Fibroblast of skin of right biceps (primary cell): ENCODE measurements around the gene ATP6V0C.
"Not testable (repeated sequence)": the region's sequence is repeated elsewhere in the genome, so short reads cannot be mapped to it uniquely, and the experiment has no call there.

Experiments used
- DNase-seq: peaks from one replicate; pipeline ENCODE4 v3.0.0-alpha.2; 2013

Gene ATP6V0C

GRCh38 chr16:2475413-2476344 lies 38.1 kb upstream of the ATP6V0C start:
- no peak for DNase-seq

GRCh38 chr16:2476345-2476720 lies 37.4 kb upstream of the ATP6V0C start:
- DNase-seq, result no peak

- no peak for DNase-seq
Observed at GRCh38 chr16:2476741-2477140, 37.0 kb upstream of the ATP6V0C start.

DNA sequence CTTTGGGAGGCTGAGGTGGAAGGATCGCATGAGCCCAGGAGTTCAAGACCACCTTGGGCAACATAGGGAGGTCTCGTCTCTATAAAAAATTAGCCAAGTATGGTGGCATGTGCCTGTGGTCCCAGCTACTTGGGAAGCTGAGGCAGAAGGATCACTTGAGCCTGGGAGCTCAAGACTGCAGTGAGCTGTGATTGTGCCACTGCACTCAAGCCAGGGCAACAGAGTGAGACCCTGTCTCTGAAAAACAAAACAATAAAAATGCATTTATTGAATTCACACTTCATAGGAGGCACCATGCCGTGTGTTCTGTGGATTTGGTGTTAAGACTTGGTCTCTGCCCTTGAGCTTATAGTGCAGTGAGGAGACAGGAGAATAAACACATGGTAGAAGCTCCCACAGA lies 36.4 kb upstream of the ATP6V0C start:
- no peak for DNase-seq

DNA sequence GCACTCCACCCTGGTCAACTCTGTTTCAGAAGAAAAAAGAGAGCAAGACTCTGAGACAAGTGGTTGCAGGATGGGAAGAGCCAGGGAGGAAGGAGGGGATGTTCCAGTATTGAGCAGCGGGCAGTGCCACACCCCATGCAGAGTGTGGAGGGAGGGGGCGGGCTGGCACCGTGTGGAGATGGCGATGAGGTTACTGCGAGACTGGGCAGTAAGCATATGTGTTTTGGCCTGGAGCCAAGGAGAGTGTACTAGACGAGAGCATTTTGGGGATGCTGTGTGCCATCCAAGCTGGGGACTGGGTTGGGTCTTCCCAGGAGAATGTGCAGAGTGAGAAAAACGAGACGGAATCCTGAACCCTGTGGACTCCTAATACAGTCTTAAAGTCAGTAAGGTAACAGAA lies 35.5 kb upstream of the ATP6V0C start:
- no peak for DNase-seq

- not testable (repeated sequence) for DNase-seq
Observed at GRCh38 chr16:2479996-2480395, 33.8 kb upstream of the ATP6V0C start.

DNA sequence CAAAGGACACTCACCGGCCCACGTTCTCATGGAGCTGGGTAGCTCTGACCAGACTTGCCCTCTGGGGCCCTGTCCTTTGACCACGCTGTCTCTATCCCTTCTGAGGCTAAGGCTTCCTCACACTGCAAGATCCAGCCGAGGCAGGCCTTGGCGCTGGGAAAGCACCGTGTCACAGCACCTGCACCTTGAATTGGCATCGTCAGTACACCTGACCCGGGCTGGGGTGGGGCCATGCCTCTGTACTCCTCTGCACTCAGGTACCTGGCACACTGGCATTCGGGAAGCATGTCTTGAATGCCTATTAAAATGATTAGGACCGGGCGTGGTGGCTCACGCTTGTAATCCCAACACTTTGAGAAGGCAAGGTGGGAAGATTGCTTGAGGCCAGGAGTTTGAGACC lies 32.8 kb upstream of the ATP6V0C start:
- no peak for DNase-seq

DNA sequence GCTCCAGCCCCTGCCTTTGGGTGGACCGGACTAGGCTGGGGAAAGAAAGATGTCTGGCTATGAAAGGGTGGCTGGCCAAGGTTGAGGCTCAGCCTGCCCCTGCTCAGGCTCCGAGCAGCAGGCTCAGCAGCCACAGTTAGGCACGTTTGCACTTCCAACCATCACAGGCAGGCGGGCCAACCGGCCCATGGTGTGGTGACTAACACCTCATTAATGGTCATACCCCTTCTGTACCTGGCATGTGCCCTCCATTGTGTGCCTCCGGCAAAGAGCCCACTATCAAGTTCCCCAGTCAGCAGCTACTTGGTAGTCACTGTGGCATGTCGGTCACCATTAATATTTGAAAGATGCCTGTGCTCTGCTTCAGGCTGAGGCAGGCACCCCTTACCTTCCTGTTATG lies 32.1 kb upstream of the ATP6V0C start:
- no peak for DNase-seq

DNA sequence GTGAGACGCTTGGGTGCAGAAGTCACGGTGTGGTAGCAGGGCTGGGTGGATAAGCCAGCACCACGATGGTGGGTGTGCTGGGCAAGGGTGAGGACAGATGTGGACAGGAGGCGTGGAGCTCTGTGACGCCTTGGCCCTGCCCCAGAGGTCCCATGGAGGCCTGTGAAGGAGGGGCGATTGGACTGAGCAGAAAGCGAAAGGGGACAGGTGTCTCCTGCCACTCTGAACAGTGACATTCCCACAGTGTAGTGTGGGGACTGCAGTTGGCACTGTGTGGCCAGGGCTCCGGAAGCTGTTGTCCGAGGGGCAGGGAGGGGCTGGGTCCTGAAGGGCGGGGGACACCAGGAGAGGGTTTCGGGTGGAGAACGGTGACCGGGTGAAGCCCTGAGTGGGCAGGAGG lies 31.5 kb upstream of the ATP6V0C start:
- no peak for DNase-seq

- DNase-seq, result peak; percentile 59
Observed at GRCh38 chr16:2482708-2483534, 30.8 kb upstream of the ATP6V0C start.

DNA sequence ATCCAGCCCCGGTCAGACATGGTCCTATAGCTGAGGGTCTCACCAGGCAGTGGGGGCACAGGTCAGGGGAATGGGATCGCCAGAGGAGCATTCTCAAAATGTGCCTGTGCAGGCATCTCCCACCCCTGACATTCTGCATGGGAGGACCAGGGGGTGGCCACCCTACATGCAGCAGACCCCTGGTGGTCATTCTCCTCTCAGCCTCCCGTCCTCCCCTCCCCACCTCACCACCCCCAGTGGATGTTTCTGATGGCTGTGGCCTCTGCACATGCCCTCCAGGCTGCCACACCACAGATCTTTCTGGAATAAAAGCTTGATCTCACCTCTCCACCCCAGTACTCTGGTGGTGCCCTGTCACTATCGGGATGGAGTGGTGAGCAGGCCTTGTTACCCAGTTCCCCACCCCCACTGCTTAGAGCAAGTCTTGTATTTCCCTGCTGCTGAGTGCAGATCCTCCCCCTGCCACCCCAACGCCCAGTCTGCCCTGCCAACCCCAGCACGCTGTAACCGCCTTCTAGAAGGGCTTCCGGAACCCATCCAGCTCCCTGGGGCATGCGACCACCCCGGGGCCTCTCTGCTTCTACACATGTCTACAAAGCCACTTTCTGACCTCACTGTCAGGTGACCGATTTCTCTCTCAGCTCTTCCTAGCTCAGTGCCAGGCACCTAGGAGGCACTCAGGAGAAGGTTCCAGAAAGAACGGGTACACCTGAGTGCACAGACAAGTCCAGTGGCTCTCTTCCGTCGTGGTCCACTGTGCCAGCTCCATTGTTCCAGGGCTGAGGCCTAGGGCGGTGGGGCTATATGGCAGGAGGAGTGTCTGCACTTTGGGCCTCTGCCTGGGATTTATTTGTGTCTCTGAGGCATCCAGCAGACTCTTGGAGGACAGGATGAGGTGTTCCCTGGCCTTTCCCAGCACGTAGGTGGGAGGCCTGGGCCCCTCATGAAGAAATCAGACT lies 29.5 kb upstream of the ATP6V0C start:
- no peak for DNase-seq

GRCh38 chr16:2484898-2485508 lies 28.7 kb upstream of the ATP6V0C start:
- DNase-seq, result no peak

DNA sequence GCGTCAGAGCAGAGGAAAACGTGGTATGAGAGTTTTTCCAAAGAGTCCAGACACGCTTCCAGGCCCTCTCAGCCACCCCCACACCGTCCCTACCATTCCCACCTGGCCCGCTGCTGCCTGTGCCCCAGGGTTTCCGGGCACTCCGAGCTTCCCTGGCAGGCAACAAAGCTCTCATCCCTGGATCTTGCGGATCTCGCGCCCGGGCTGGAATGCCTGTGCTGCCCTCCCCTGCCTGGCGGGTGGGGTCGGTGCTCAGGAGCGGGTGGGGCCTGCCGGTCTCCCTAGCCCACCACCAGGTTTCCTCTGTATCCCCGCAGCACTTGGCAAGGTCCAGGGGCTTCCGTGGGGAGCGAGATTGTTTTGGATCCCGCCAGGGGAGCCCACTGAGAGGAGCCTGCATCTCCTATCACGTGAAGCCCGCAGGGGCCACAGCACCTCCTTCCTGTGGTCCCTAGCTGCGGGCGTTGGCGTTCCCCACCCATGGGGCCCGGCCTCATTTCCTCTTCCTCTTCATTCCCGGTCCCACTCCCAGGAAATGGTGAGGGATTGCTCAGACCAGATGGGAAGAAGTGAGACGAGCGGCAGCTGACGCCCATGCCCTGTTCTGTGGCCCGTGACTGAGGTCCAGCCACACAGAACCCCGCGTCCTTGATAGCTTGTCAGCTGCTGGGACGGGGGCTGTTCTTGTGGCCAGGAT lies 27.8 kb upstream of the ATP6V0C start:
- DNase-seq, result no peak

GRCh38 chr16:2486645-2487516 lies 26.9 kb upstream of the ATP6V0C start:
- peak; percentile 26 for DNase-seq

DNA sequence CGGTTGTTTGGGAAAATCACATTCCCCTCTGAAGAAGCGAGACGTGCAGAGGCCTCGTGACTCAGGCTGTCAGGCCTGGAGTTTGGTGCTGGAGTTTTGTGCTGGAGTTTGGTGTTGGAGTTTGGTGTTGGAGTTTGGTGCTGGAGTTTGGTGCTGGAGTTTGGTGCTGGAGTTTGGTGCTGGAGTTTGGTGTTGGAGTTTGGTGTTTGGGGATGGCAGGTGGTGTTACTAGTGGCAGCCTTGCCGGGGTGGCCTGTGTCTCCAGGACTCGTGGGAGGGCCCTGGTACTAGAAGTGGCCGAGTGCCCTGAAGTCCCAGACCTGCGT lies 26.3 kb upstream of the ATP6V0C start:
- DNase-seq, result no peak

- DNase-seq, result no peak
Observed at GRCh38 chr16:2487903-2488531, 25.7 kb upstream of the ATP6V0C start.

DNA sequence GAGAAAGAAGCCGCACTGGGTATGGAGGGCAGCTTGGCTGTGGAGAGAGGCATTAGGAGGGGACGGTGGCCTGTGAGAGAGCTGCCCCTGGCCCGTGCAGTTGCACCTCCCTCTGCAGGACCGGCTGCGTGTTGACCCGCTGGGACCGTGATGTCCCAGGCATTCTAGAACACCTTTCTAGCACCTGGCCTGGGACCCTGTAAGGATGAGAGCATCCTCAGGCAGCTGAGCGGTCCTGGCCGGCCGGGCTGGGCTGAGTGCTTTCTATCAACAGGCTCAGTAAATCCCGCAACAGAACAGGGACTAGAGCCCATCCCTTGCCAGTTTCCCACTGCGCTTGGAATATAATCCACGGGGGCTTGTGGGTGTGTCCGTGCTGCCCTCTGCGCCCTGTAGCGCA lies 24.2 kb upstream of the ATP6V0C start:
- no peak for DNase-seq

- DNase-seq, result no peak
Observed at GRCh38 chr16:2490190-2491105, 23.3 kb upstream of the ATP6V0C start.

DNA sequence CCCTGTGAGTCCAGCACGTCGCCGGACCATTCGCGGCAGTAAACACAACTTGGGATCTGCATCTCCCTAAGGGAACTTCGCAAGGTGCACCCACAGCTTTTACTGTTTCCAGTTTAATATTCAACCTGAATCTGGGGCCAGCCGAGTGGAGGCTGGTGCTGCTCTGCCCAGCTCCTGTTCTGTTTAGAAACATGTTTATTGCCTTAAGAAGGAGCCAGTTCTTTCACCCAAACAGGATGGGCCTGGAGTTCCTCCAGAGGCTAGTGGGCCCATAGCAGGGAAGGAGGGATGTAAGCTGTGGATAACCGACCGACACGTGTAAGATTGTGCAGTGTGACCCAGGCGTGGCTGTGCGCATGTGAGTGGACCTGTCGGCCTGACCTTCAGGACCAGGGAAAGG lies 21.5 kb upstream of the ATP6V0C start:
- no peak for DNase-seq
